ENCODE results near the gene CARS1. TPM values are rescaled to one million over a fixed set of nuclear protein-coding genes. Genes with fewer than 3 reads are reported as not detected.

The CARS1 gene
- polyA plus RNA-seq, 3 donors: 30.9 to 46.8 (median 35.7) TPM

DNA sequence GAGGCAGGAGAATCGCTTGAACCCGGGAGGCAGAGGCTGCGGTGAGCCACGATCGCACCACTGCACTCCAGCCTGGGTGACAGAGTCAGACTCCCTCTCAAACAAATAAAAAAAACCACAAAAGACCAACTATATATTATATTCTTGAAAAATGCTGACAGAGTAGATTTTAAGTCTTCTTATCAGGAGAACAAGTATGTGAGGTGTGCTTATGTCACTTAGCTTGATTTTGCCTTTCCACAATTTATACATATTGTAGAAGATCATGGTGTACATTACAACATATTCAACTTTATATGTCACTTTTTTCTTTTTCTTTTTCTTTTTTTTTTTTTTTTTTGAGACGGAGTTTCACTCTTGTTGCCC is 24.1 kb upstream of the CARS1 start:
- H3K9ac ChIP-seq (ENCODE audit: insufficient read depth, low read length, poor library complexity, severe bottlenecking): no peak overlapping the region
- no peak overlapping the region for H3K27ac ChIP-seq (ENCODE audit: low read depth in 1 of 2, low read length in 2 of 2)
- TF ChIP-seq, protein P1, sequence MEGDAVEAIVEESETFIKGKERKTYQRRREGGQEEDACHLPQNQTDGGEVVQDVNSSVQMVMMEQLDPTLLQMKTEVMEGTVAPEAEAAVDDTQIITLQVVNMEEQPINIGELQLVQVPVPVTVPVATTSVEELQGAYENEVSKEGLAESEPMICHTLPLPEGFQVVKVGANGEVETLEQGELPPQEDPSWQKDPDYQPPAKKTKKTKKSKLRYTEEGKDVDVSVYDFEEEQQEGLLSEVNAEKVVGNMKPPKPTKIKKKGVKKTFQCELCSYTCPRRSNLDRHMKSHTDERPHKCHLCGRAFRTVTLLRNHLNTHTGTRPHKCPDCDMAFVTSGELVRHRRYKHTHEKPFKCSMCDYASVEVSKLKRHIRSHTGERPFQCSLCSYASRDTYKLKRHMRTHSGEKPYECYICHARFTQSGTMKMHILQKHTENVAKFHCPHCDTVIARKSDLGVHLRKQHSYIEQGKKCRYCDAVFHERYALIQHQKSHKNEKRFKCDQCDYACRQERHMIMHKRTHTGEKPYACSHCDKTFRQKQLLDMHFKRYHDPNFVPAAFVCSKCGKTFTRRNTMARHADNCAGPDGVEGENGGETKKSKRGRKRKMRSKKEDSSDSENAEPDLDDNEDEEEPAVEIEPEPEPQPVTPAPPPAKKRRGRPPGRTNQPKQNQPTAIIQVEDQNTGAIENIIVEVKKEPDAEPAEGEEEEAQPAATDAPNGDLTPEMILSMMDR (IDR thresholded peaks at IDR 0.05): no peak
- no peaks in the 10 kb centered on the region for H3K4me1 ChIP-seq (ENCODE audit: control insufficient read depth in 1 of 2, insufficient read depth in 2 of 2, low read length in 2 of 2)
- peaks cover 0 to 2% of the 10 kb centered on the region in 2 donors for H3K27me3 ChIP-seq (ENCODE audit: control insufficient read depth in 2 of 2, insufficient read depth in 2 of 2, low read length in 2 of 2)
- H3K4me2 ChIP-seq (replicated peaks; ENCODE audit: extremely low read depth, low read length, poor library complexity, severe bottlenecking): no peak overlapping the region
- no CpG with 5 or more reads among the region's 6 CpGs for WGBS (ENCODE audit: insufficient coverage)
- Mint-ChIP-seq H3K4me1 (no peaks in the 10 kb centered on the region), H3K27ac (no peak overlapping the region), H3K27me3 (ENCODE audit: low read depth in 3 of 3) (peaks cover 3 to 31% (median 12%) of the 10 kb centered on the region in 3 donors), H3K9me3 (peaks cover 0 to 4% (median 0%) of the 10 kb centered on the region in 7 donors), H3K36me3 (no peaks in the 10 kb centered on the region), H3K4me3 (no peak overlapping the region)
- H4K20me1 ChIP-seq (ENCODE audit: insufficient read depth, low read length): no peaks in the 10 kb centered on the region
- no peaks in the 10 kb centered on the region for H3K36me3 ChIP-seq (replicated peaks in 1 of 2; ENCODE audit: control insufficient read depth in 1 of 2, insufficient read depth in 2 of 2, low read length in 2 of 2)
- intact Hi-C loops (cut with micrococcal nuclease): no loop called here
- no peak for DNase-seq
- H2AFZ ChIP-seq (ENCODE audit: insufficient read depth, low read depth, low read length, poor library complexity, severe bottlenecking): no peak overlapping the region
- H3K9me3 ChIP-seq (replicated peaks in 1 of 2; ENCODE audit: control insufficient read depth in 1 of 2, insufficient read depth in 1 of 2, low read length in 2 of 2): no peaks in the 10 kb centered on the region
- H3K79me2 ChIP-seq (ENCODE audit: insufficient read depth, low read length): no peaks in the 10 kb centered on the region
- no peak overlapping the region for H3K4me3 ChIP-seq (replicated peaks in 1 of 3; ENCODE audit: low read depth in 2 of 3, low read length in 3 of 3)

DNA sequence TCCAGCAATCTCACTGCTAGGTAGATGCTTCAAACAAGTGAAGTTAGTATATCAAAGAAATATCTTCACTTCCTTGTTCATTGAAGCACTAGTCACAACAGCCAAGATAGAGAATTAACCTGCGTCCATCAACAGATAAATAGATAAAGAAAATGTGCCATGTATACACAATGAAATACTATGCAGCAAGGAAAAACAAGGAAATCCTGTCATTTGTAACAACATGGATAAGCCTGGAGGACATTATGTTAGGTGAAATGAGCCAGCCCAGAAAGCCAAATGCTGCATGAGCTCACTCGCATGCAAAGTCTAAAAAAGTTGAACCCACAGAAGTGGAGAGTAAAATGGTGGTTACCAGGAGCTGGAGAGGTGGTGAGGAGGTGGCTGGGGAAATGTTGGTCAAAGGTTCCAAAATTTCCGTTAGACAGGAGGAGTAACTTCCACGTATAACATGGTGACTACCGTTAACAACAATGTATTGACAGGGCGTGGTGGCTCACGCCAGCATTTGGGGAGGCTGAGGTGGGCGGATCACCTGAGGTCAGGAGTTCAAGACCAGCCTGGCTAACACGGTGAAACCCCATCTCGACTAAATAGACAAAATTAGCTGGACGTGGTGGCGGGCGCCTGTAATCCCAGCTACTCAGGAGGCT is 23.6 kb upstream of the CARS1 start:
- no peaks in the 10 kb centered on the region for H3K36me3 ChIP-seq (replicated peaks in 1 of 2; ENCODE audit: control insufficient read depth in 1 of 2, insufficient read depth in 2 of 2, low read length in 2 of 2)
- H3K36me3 Mint-ChIP-seq: no peaks in the 10 kb centered on the region
- H3K9ac ChIP-seq (ENCODE audit: insufficient read depth, low read length, poor library complexity, severe bottlenecking): no peak overlapping the region
- peaks cover 0 to 4% (median 0%) of the 10 kb centered on the region in 7 donors for H3K9me3 Mint-ChIP-seq
- WGBS (ENCODE audit: insufficient coverage): 90% methylated on average over 12 of the region's 13 CpGs
- no peaks in the 10 kb centered on the region for H3K4me1 ChIP-seq (ENCODE audit: control insufficient read depth in 1 of 2, insufficient read depth in 2 of 2, low read length in 2 of 2)
- H3K27ac ChIP-seq (ENCODE audit: low read depth in 1 of 2, low read length in 2 of 2): no peak overlapping the region
- peaks cover 3 to 30% (median 12%) of the 10 kb centered on the region in 3 donors for H3K27me3 Mint-ChIP-seq (ENCODE audit: low read depth in 3 of 3)
- H3K4me3 ChIP-seq (replicated peaks in 1 of 3; ENCODE audit: low read depth in 2 of 3, low read length in 3 of 3): no peak overlapping the region
- no peak for DNase-seq
- intact Hi-C loops (cut with micrococcal nuclease): no loop called here
- TF ChIP-seq, protein P1 (IDR thresholded peaks at IDR 0.05): no peak
- H3K9me3 ChIP-seq (replicated peaks in 1 of 2; ENCODE audit: control insufficient read depth in 1 of 2, insufficient read depth in 1 of 2, low read length in 2 of 2): no peaks in the 10 kb centered on the region
- no peak overlapping the region for H3K4me3 Mint-ChIP-seq
- no peaks in the 10 kb centered on the region for H3K79me2 ChIP-seq (ENCODE audit: insufficient read depth, low read length)
- H3K27ac Mint-ChIP-seq: no peak overlapping the region
- H3K4me2 ChIP-seq (replicated peaks; ENCODE audit: extremely low read depth, low read length, poor library complexity, severe bottlenecking): no peak overlapping the region
- no peak overlapping the region for H2AFZ ChIP-seq (ENCODE audit: insufficient read depth, low read depth, low read length, poor library complexity, severe bottlenecking)
- H3K27me3 ChIP-seq (ENCODE audit: control insufficient read depth in 2 of 2, insufficient read depth in 2 of 2, low read length in 2 of 2): peaks cover 0 to 2% of the 10 kb centered on the region in 2 donors
- no peaks in the 10 kb centered on the region for H4K20me1 ChIP-seq (ENCODE audit: insufficient read depth, low read length)
- no peaks in the 10 kb centered on the region for H3K4me1 Mint-ChIP-seq

Measured in CD14-positive monocyte (primary cell).